ENCODE data around the gene ECHDC1.

ECHDC1 gene

DNA sequence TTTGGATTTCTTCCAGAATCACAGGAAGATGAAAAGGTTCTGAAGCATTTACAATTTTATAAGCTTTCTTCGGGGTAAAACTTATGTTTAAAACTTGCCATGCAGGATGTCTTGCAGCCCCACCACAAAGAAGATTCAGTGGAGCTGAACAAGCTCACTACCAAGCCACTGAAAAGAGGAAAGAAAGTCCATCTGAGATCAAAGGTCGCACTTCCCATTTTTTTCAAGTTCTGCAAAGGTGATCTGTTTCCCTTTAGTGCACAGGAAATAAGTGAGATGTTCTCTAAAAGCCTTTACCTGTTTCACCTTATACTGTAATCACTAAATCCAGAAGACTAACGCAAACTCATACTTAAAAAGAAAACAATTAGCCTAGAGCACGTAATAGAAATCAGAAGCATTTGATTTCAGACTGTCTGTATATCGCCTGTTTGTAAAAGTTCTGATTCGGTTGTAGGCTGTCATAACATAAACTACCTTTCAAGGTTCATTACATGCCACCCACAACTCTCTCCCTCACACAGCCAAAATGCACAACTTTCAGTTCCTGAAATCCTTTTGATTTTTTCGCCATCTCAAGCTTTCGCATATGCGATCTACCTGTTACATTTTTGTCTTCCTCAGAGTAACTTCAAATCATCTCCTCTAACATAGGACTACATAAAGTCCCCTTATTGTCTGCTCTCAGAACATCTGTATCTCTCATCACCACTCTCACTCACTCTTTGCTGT, 1.8 kb downstream of the ECHDC1 start:
- peaks cover 92% of the 10 kb centered on the region for H3K79me2 ChIP-seq (ENCODE audit: insufficient read depth, low read length)
- H3K36me3 ChIP-seq (ENCODE audit: insufficient read depth, low read length): no peaks in the 10 kb centered on the region
- no peak for DNase-seq
- no peak for ATAC-seq (ENCODE audit: insufficient read depth, low read depth)
- peak overlapping the region; percentile 74 for H3K9ac ChIP-seq (ENCODE audit: low read depth, low read length)
- TF ChIP-seq, protein P1, sequence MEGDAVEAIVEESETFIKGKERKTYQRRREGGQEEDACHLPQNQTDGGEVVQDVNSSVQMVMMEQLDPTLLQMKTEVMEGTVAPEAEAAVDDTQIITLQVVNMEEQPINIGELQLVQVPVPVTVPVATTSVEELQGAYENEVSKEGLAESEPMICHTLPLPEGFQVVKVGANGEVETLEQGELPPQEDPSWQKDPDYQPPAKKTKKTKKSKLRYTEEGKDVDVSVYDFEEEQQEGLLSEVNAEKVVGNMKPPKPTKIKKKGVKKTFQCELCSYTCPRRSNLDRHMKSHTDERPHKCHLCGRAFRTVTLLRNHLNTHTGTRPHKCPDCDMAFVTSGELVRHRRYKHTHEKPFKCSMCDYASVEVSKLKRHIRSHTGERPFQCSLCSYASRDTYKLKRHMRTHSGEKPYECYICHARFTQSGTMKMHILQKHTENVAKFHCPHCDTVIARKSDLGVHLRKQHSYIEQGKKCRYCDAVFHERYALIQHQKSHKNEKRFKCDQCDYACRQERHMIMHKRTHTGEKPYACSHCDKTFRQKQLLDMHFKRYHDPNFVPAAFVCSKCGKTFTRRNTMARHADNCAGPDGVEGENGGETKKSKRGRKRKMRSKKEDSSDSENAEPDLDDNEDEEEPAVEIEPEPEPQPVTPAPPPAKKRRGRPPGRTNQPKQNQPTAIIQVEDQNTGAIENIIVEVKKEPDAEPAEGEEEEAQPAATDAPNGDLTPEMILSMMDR (IDR thresholded peaks at IDR 0.05; ENCODE audit: borderline replicate concordance, extremely low read depth, low read length, poor library complexity, severe bottlenecking): no peak
- no peak for TF ChIP-seq EZH2 (IDR thresholded peaks at IDR 0.05; ENCODE audit: borderline replicate concordance, low read depth, low read length, severe bottlenecking)
- H3K9me3 ChIP-seq (ENCODE audit: insufficient read depth, low read length, severe bottlenecking): no peaks in the 10 kb centered on the region
- H3K27ac ChIP-seq (ENCODE audit: low read length): peak overlapping the region; percentile 91
- H3K27me3 ChIP-seq (ENCODE audit: insufficient read depth, low read length, poor library complexity): no peaks in the 10 kb centered on the region
- peak overlapping the region; percentile 82 for H3K4me2 ChIP-seq (ENCODE audit: insufficient read depth, low read length)
- H3K4me1 ChIP-seq (ENCODE audit: insufficient read depth, low read length): peaks cover 49% of the 10 kb centered on the region
- peaks cover 8% of the 10 kb centered on the region; the same call in 1 of the 2 replicates for H4K20me1 ChIP-seq (ENCODE audit: insufficient read depth, low read length)
- H2AFZ ChIP-seq (ENCODE audit: low read depth, low read length): no peak overlapping the region
- peak overlapping the region; percentile 57 to 79; a peak in 3 of 4 replicates for H3K4me3 ChIP-seq (ENCODE audit: low read depth in 1 of 2, low read length in 2 of 2)

DNA sequence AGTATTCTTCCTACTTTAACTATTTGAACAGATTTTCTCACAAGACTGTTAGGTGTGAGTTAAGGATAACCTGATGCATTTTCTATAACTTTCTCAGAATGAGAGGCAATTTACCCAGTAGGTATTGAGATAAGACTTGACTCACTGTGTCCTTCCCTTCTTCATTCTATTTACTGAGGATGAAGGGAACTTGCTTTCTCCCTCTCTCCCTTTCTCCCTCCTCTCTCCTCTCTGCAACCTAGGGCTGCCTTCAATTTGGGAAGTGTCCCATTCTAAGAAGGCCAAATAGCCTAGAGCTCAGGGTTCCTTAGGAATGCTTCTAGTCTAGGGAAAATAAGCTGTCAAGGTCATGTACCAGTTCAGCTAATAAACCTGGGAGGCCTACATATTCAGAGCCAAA, 3.2 kb downstream of the ECHDC1 start:
- H4K20me1 ChIP-seq (ENCODE audit: insufficient read depth, low read length): peaks cover 8% of the 10 kb centered on the region; the same call in 1 of the 2 replicates
- H3K4me2 ChIP-seq (ENCODE audit: insufficient read depth, low read length): peak overlapping the region; percentile 82
- H2AFZ ChIP-seq (ENCODE audit: low read depth, low read length): no peak overlapping the region
- ATAC-seq (ENCODE audit: insufficient read depth, low read depth) (no peak), DNase-seq (no peak)
- TF ChIP-seq, protein P1 (IDR thresholded peaks at IDR 0.05; ENCODE audit: borderline replicate concordance, extremely low read depth, low read length, poor library complexity, severe bottlenecking): no peak
- TF ChIP-seq EZH2 (IDR thresholded peaks at IDR 0.05; ENCODE audit: borderline replicate concordance, low read depth, low read length, severe bottlenecking): no peak
- no peaks in the 10 kb centered on the region for H3K27me3 ChIP-seq (ENCODE audit: insufficient read depth, low read length, poor library complexity)
- peaks cover 48% of the 10 kb centered on the region for H3K4me1 ChIP-seq (ENCODE audit: insufficient read depth, low read length)
- peaks cover 100% of the 10 kb centered on the region for H3K79me2 ChIP-seq (ENCODE audit: insufficient read depth, low read length)
- H3K9me3 ChIP-seq (ENCODE audit: insufficient read depth, low read length, severe bottlenecking): no peaks in the 10 kb centered on the region
- H3K27ac ChIP-seq (ENCODE audit: low read length): no peak overlapping the region
- H3K4me3 ChIP-seq (ENCODE audit: low read depth in 1 of 2, low read length in 2 of 2): peak overlapping the region in 1 of 2 experiments; percentile 32; a peak in 1 of 4 replicates
- no peak overlapping the region for H3K9ac ChIP-seq (ENCODE audit: low read depth, low read length)
- H3K36me3 ChIP-seq (ENCODE audit: insufficient read depth, low read length): no peaks in the 10 kb centered on the region

DNA sequence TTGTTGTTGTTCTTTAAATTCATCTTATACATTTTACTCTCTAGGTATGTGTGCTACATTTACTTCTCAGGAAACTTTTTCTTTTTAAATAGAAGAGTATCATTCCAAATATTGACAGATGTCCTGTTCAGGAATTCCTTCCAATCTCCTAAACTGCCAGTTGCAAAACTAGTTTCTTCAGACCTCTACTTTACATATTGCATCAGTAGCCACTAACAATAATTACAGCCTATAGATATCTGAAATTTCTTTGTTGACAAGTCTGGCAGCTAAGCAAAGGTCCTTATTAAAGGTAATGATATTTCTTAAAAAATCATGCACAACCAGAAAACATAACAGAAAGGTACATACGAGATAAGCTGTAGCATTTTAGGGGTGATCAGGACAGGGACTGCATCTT, 4.5 kb downstream of the ECHDC1 start:
- no peaks in the 10 kb centered on the region for H3K36me3 ChIP-seq (ENCODE audit: insufficient read depth, low read length)
- no peak overlapping the region for H3K4me3 ChIP-seq (ENCODE audit: low read depth in 1 of 2, low read length in 2 of 2)
- peaks cover 100% of the 10 kb centered on the region for H3K79me2 ChIP-seq (ENCODE audit: insufficient read depth, low read length)
- no peak overlapping the region for H3K27ac ChIP-seq (ENCODE audit: low read length)
- H2AFZ ChIP-seq (ENCODE audit: low read depth, low read length): no peak overlapping the region
- no peak for ATAC-seq (ENCODE audit: insufficient read depth, low read depth)
- DNase-seq: no peak
- H3K4me1 ChIP-seq (ENCODE audit: insufficient read depth, low read length): peaks cover 39% of the 10 kb centered on the region
- TF ChIP-seq, protein P1 (IDR thresholded peaks at IDR 0.05; ENCODE audit: borderline replicate concordance, extremely low read depth, low read length, poor library complexity, severe bottlenecking): no peak
- no peak for TF ChIP-seq EZH2 (IDR thresholded peaks at IDR 0.05; ENCODE audit: borderline replicate concordance, low read depth, low read length, severe bottlenecking)
- H3K4me2 ChIP-seq (ENCODE audit: insufficient read depth, low read length): peak overlapping the region; percentile 37; the same call in 1 of the 2 replicates
- H4K20me1 ChIP-seq (ENCODE audit: insufficient read depth, low read length): peaks cover 16% of the 10 kb centered on the region; the same call in 1 of the 2 replicates
- no peaks in the 10 kb centered on the region for H3K27me3 ChIP-seq (ENCODE audit: insufficient read depth, low read length, poor library complexity)
- H3K9ac ChIP-seq (ENCODE audit: low read depth, low read length): no peak overlapping the region
- H3K9me3 ChIP-seq (ENCODE audit: insufficient read depth, low read length, severe bottlenecking): no peaks in the 10 kb centered on the region

Data from DND-41 (cell line).